WTC11 (cell line): Measurements from ENCODE around the gene ITFG1. TPM values are rescaled to one million over a fixed set of nuclear protein-coding genes. Genes with fewer than 3 reads are reported as not detected.

Source experiments
- ATAC-seq: fragments of 200-7000 bp; cut with Tn5 transposase; 2 replicates; pipeline ENCODE4 v1.10.0; 2021; ENCODE audit warnings: mild to moderate bottlenecking, moderate library complexity
- CTCF ChIA-PET: fragments of 300-600 bp; sonication (Branson Sonifier 250); formaldehyde crosslinking; loops from one replicate; lab custom pipeline; 2021; ENCODE audit warnings: antibody characterized with exemption; lab: Charles Lee
- POLR2A ChIA-PET: fragments of 350-600 bp; sonication (Branson Sonifier 250); formaldehyde crosslinking; loops from one replicate; lab custom pipeline; 2021; ENCODE audit warnings: antibody characterized with exemption; lab: Charles Lee
- DNase-seq: peaks from one replicate; pipeline ENCODE4 v3.0.0; 2021; ENCODE audit warnings: low spot score
- H3K27ac Mint-ChIP-seq: 2 replicates; pipeline ENCODE4 v1.8.0; 2021; ENCODE audit warnings: mixed read lengths
- H3K27me3 Mint-ChIP-seq: 2 replicates; pipeline ENCODE4 v1.8.0; 2021; ENCODE audit warnings: low read depth, mild to moderate bottlenecking, moderate library complexity, mixed read lengths
- H3K36me3 Mint-ChIP-seq: 2 replicates; pipeline ENCODE4 v1.8.0; 2021; ENCODE audit warnings: mixed read lengths
- H3K4me1 Mint-ChIP-seq: 2 replicates; pipeline ENCODE4 v1.8.0; 2022; ENCODE audit warnings: mixed read lengths
- H3K4me3 Mint-ChIP-seq: 2 replicates; pipeline ENCODE4 v1.8.0; 2021; ENCODE audit warnings: mild to moderate bottlenecking, moderate library complexity, mixed read lengths
- H3K9me3 Mint-ChIP-seq: 2 replicates; pipeline ENCODE4 v1.8.0; 2021; ENCODE audit warnings: mixed read lengths
- AR ChIP-seq: fragments of 250-450 bp; sonication (Bioruptor Pico); IDR thresholded peaks from 2 replicates; pipeline ENCODE4 v1.9.0; 2021; ENCODE audit warnings: mild to moderate bottlenecking
- CBFB ChIP-seq: sonication (generic); formaldehyde crosslinking; IDR thresholded peaks from 2 replicates; pipeline ENCODE4 v1.8.1; 2022; ENCODE audit warnings: mild to moderate bottlenecking, low read depth, missing genetic modification reagents
- CREB1 ChIP-seq: sonication (generic); formaldehyde crosslinking; IDR thresholded peaks from 2 replicates; pipeline ENCODE4 v1.8.0; 2023; ENCODE audit warnings: mild to moderate bottlenecking, missing genetic modification reagents
- CREM ChIP-seq: sonication (generic); formaldehyde crosslinking; IDR thresholded peaks from 2 replicates; pipeline ENCODE4 v1.8.1; 2022; ENCODE audit warnings: mild to moderate bottlenecking, missing genetic modification reagents, moderate library complexity
- EMX1 ChIP-seq: fragments of 250-450 bp; sonication (Bioruptor Pico); IDR thresholded peaks from 2 replicates; pipeline ENCODE4 v1.8.0; 2021; ENCODE audit warnings: mild to moderate bottlenecking
- ERG ChIP-seq: fragments of 250-450 bp; sonication (Bioruptor Pico); IDR thresholded peaks from 2 replicates; pipeline ENCODE4 v1.8.0; 2021; ENCODE audit warnings: mild to moderate bottlenecking
- GABPB1 ChIP-seq: sonication (generic); formaldehyde crosslinking; IDR thresholded peaks from 2 replicates; pipeline ENCODE4 v1.8.1; 2023; ENCODE audit warnings: mild to moderate bottlenecking, missing genetic modification reagents
- GRHL2 ChIP-seq: fragments of 250-450 bp; sonication (Bioruptor Pico); IDR thresholded peaks from 2 replicates; pipeline ENCODE4 v1.8.0; 2022; ENCODE audit warnings: mild to moderate bottlenecking, moderate library complexity; ENCODE audit not compliant: insufficient replicate concordance, severe bottlenecking
- NFATC4 ChIP-seq: fragments of 250-450 bp; sonication (Bioruptor Pico); IDR thresholded peaks from 2 replicates; pipeline ENCODE4 v1.9.0; 2021; ENCODE audit warnings: mild to moderate bottlenecking
- OVOL2 ChIP-seq: fragments of 250-450 bp; sonication (Bioruptor Pico); IDR thresholded peaks from 2 replicates; pipeline ENCODE4 v1.9.0; 2021; ENCODE audit warnings: mild to moderate bottlenecking, borderline replicate concordance
- RORB ChIP-seq: fragments of 250-450 bp; sonication (Bioruptor Pico); IDR thresholded peaks from 2 replicates; pipeline ENCODE4 v1.9.0; 2021; ENCODE audit warnings: mild to moderate bottlenecking
- SMAD4 ChIP-seq: sonication (generic); formaldehyde crosslinking; IDR thresholded peaks from 2 replicates; pipeline ENCODE4 v1.8.0; 2022; ENCODE audit warnings: mild to moderate bottlenecking, missing genetic modification reagents
- TEAD1 ChIP-seq: sonication (generic); formaldehyde crosslinking; IDR thresholded peaks from 2 replicates; pipeline ENCODE4 v1.8.0; 2022; ENCODE audit warnings: mild to moderate bottlenecking, missing genetic modification reagents
- TP53 ChIP-seq: sonication (generic); formaldehyde crosslinking; IDR thresholded peaks from 2 replicates; pipeline ENCODE4 v1.8.1; 2023; ENCODE audit warnings: mild to moderate bottlenecking, missing genetic modification reagents
- USF1 ChIP-seq: sonication (generic); formaldehyde crosslinking; IDR thresholded peaks from 2 replicates; pipeline ENCODE4 v1.8.0; 2022; ENCODE audit warnings: mild to moderate bottlenecking, missing genetic modification reagents
- total RNA-seq: library from RNA; stranded (reverse); gene quantifications from 3 replicates; pipeline ENCODE4 v1.2.3, GENCODE V29; 2021
- TF ChIP-seq, protein P1 (sequence below): sonication (generic); formaldehyde crosslinking; IDR thresholded peaks from 2 replicates; pipeline ENCODE4 v1.8.0; 2023; ENCODE audit warnings: missing genetic modification reagents, mild to moderate bottlenecking, borderline replicate concordance
- TF ChIP-seq, protein P2 (sequence below): sonication (generic); formaldehyde crosslinking; conservative IDR thresholded peaks from 2 replicates; pipeline ENCODE4 v1.8.1; 2023; ENCODE audit warnings: mild to moderate bottlenecking, low read depth, missing genetic modification reagents, moderate library complexity
- TF ChIP-seq, protein P3 (sequence below): sonication (generic); formaldehyde crosslinking; conservative IDR thresholded peaks from 2 replicates; pipeline ENCODE4 v1.8.1; 2022; ENCODE audit warnings: mild to moderate bottlenecking, missing genetic modification reagents

ITFG1 gene
- total RNA-seq, 1 experiment from 2014 or later = 21.1 TPM

- TF ChIP-seq, protein P1, sequence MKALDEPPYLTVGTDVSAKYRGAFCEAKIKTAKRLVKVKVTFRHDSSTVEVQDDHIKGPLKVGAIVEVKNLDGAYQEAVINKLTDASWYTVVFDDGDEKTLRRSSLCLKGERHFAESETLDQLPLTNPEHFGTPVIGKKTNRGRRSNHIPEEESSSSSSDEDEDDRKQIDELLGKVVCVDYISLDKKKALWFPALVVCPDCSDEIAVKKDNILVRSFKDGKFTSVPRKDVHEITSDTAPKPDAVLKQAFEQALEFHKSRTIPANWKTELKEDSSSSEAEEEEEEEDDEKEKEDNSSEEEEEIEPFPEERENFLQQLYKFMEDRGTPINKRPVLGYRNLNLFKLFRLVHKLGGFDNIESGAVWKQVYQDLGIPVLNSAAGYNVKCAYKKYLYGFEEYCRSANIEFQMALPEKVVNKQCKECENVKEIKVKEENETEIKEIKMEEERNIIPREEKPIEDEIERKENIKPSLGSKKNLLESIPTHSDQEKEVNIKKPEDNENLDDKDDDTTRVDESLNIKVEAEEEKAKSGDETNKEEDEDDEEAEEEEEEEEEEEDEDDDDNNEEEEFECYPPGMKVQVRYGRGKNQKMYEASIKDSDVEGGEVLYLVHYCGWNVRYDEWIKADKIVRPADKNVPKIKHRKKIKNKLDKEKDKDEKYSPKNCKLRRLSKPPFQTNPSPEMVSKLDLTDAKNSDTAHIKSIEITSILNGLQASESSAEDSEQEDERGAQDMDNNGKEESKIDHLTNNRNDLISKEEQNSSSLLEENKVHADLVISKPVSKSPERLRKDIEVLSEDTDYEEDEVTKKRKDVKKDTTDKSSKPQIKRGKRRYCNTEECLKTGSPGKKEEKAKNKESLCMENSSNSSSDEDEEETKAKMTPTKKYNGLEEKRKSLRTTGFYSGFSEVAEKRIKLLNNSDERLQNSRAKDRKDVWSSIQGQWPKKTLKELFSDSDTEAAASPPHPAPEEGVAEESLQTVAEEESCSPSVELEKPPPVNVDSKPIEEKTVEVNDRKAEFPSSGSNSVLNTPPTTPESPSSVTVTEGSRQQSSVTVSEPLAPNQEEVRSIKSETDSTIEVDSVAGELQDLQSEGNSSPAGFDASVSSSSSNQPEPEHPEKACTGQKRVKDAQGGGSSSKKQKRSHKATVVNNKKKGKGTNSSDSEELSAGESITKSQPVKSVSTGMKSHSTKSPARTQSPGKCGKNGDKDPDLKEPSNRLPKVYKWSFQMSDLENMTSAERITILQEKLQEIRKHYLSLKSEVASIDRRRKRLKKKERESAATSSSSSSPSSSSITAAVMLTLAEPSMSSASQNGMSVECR (CRISPR knock-in tag) = no peak
- TF ChIP-seq CREB1 (CRISPR knock-in tag) = no peak
- TF ChIP-seq AR (CRISPR knock-in tag) = no peak
- no peak for TF ChIP-seq ERG (CRISPR knock-in tag)
- TF ChIP-seq GABPB1 (CRISPR knock-in tag) = no peak
- TF ChIP-seq NFATC4 (CRISPR knock-in tag) = no peak
- TF ChIP-seq GRHL2 (CRISPR knock-in tag) = no peak
- TF ChIP-seq OVOL2 = no peak
- TF ChIP-seq, protein P2, sequence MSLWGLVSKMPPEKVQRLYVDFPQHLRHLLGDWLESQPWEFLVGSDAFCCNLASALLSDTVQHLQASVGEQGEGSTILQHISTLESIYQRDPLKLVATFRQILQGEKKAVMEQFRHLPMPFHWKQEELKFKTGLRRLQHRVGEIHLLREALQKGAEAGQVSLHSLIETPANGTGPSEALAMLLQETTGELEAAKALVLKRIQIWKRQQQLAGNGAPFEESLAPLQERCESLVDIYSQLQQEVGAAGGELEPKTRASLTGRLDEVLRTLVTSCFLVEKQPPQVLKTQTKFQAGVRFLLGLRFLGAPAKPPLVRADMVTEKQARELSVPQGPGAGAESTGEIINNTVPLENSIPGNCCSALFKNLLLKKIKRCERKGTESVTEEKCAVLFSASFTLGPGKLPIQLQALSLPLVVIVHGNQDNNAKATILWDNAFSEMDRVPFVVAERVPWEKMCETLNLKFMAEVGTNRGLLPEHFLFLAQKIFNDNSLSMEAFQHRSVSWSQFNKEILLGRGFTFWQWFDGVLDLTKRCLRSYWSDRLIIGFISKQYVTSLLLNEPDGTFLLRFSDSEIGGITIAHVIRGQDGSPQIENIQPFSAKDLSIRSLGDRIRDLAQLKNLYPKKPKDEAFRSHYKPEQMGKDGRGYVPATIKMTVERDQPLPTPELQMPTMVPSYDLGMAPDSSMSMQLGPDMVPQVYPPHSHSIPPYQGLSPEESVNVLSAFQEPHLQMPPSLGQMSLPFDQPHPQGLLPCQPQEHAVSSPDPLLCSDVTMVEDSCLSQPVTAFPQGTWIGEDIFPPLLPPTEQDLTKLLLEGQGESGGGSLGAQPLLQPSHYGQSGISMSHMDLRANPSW (CRISPR knock-in tag) = no peak
Measured at GRCh38 chr16:47230296-47230695, 230.6 kb downstream of the ITFG1 start (continued).

DNA sequence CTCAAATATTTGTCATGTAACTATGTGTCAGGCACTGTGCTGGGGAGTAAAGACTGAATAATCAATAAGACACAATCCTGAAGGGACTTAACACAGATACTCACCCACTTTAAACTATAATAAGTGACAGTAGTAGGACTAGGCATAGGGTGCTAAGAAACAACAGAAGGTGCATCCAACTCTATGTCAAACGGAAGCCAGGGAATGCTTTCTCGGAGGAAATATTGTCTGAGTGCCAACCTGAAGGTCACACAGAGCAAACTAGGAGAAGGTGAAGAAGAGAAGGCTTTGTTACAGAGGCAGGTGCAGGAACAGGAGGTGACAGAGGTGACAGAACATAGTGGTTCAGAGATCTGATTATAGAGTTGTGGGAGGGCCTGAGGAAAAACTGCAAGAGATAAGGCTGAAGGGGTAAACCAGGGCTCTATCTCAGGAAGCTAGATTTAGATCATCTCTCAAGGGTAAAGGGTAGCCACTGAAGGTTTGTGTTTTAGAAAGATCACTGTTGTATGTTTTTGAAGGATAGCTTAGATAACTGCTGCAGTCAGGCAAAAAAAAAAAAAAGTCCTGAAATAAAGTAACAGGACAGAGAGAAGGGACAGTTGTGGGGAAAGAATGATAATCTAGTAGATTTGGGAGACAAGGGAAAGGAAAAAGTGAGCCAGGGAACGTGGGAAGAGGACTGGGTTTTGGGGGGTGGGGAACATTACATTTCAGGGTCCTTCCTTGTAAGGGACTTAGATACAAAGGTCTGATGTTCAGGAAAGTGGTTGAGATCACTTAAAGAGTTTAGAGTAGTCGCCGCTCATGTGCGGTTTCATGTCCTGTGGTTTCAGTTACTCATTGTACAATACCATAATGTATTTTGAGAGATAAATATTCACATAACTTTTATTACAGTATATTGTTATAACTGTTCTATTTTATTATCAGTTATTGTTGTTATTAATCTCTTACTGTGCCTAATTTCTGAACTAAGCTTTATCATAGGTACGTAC, 231.5 kb downstream of the ITFG1 start:
- no peak overlapping the region for H3K27ac Mint-ChIP-seq
- peaks cover 1% of the 10 kb centered on the region; the same call in 1 of the 2 replicates for H3K9me3 Mint-ChIP-seq
- CTCF ChIA-PET = no interaction called here
- H3K4me1 Mint-ChIP-seq = no peaks in the 10 kb centered on the region
- POLR2A ChIA-PET = no interaction called here
- no peak overlapping the region for H3K4me3 Mint-ChIP-seq
- no peak for ATAC-seq
- DNase-seq = no peak
- no peaks in the 10 kb centered on the region for H3K27me3 Mint-ChIP-seq
- H3K36me3 Mint-ChIP-seq = no peaks in the 10 kb centered on the region
- TF ChIP-seq GABPB1 (CRISPR knock-in tag) (no peak), USF1 (CRISPR knock-in tag) (no peak), CREM (CRISPR knock-in tag) (no peak), TP53 (CRISPR knock-in tag) (no peak), TEAD1 (CRISPR knock-in tag) (no peak), EMX1 (CRISPR knock-in tag) (no peak), CBFB (no peak), SMAD4 (CRISPR knock-in tag) (no peak), RORB (no peak)
- TF ChIP-seq, protein P3, sequence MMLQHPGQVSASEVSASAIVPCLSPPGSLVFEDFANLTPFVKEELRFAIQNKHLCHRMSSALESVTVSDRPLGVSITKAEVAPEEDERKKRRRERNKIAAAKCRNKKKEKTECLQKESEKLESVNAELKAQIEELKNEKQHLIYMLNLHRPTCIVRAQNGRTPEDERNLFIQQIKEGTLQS = no peak
- TF ChIP-seq, protein P2 (CRISPR knock-in tag) = no peak
